ENCODE measurements around the gene TSHZ3. TPM values are rescaled to one million over a fixed set of nuclear protein-coding genes. Genes with fewer than 3 reads are reported as not detected.

TSHZ3 gene
- polyA plus RNA-seq, 1 donor from 2014 or later, result 2.4 TPM

DNA sequence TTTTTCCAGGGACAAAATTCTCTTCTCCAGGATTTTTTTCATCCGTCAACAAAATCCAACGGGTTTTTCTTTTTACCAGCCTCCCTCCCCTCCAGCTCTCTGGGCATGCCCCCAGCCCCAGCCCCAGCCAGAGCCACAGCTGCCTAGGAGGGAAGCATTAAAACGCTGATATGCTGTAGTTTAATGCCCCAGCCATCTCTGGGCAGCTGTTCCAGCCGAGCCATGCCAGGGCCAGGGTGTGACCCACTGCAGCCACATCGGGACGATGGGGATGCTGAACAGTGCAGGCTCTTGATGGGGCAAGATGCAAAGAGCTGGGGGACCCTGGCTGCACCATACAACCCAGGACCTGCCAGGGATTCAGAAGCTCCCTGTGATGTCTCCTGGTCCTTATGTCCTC lies 32.1 kb downstream of the TSHZ3 start:
- Histone ChIP-seq H3K36me3 (ENCODE audit: insufficient read depth, low read length) (no peaks in the 10 kb centered on the region), H3K9me3 (ENCODE audit: low read length) (no peaks in the 10 kb centered on the region), H3K4me3 (ENCODE audit: low read length) (peak overlapping the region; percentile 47), H4K20me1 (ENCODE audit: insufficient read depth) (no peaks in the 10 kb centered on the region), H3F3A (ENCODE audit: insufficient read depth, low read length, poor library complexity, severe bottlenecking) (no peaks in the 10 kb centered on the region), H3K4me2 (ENCODE audit: low read length) (no peak overlapping the region), H3K27me3 (ENCODE audit: insufficient read depth, low read depth, low read length) (no peaks in the 10 kb centered on the region), H3K79me2 (replicated peaks; ENCODE audit: insufficient read depth, low read length) (no peaks in the 10 kb centered on the region), H3K27ac (ENCODE audit: low read length) (peak overlapping the region; percentile 71), H3K9ac (ENCODE audit: low read length) (peak overlapping the region; percentile 43), H2AFZ (ENCODE audit: low read depth, low read length) (no peak overlapping the region), H3K9me2 (ENCODE audit: insufficient read depth, low read length) (no peaks in the 10 kb centered on the region)
- TF ChIP-seq, protein P1, sequence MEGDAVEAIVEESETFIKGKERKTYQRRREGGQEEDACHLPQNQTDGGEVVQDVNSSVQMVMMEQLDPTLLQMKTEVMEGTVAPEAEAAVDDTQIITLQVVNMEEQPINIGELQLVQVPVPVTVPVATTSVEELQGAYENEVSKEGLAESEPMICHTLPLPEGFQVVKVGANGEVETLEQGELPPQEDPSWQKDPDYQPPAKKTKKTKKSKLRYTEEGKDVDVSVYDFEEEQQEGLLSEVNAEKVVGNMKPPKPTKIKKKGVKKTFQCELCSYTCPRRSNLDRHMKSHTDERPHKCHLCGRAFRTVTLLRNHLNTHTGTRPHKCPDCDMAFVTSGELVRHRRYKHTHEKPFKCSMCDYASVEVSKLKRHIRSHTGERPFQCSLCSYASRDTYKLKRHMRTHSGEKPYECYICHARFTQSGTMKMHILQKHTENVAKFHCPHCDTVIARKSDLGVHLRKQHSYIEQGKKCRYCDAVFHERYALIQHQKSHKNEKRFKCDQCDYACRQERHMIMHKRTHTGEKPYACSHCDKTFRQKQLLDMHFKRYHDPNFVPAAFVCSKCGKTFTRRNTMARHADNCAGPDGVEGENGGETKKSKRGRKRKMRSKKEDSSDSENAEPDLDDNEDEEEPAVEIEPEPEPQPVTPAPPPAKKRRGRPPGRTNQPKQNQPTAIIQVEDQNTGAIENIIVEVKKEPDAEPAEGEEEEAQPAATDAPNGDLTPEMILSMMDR (IDR thresholded peaks at IDR 0.05; ENCODE audit: poor library complexity, severe bottlenecking), result no peak
- TF ChIP-seq TAF1 (IDR thresholded peaks at IDR 0.05; ENCODE audit: low read depth) (no peak), SMC3 (conservative IDR thresholded peaks at IDR 0.05; ENCODE audit: poor library complexity) (no peak), EZH2 (IDR thresholded peaks at IDR 0.05; ENCODE audit: borderline replicate concordance, insufficient read depth, low read length, poor library complexity, severe bottlenecking) (no peak), POLR2AphosphoS5 (IDR thresholded peaks at IDR 0.05) (no peak), MXI1 (conservative IDR thresholded peaks at IDR 0.05; ENCODE audit: poor library complexity, severe bottlenecking) (no peak), EP300 (conservative IDR thresholded peaks at IDR 0.05; ENCODE audit: poor library complexity, severe bottlenecking) (no peak), RAD21 (conservative IDR thresholded peaks at IDR 0.05) (no peak)
- TF ChIP-seq, protein P2, sequence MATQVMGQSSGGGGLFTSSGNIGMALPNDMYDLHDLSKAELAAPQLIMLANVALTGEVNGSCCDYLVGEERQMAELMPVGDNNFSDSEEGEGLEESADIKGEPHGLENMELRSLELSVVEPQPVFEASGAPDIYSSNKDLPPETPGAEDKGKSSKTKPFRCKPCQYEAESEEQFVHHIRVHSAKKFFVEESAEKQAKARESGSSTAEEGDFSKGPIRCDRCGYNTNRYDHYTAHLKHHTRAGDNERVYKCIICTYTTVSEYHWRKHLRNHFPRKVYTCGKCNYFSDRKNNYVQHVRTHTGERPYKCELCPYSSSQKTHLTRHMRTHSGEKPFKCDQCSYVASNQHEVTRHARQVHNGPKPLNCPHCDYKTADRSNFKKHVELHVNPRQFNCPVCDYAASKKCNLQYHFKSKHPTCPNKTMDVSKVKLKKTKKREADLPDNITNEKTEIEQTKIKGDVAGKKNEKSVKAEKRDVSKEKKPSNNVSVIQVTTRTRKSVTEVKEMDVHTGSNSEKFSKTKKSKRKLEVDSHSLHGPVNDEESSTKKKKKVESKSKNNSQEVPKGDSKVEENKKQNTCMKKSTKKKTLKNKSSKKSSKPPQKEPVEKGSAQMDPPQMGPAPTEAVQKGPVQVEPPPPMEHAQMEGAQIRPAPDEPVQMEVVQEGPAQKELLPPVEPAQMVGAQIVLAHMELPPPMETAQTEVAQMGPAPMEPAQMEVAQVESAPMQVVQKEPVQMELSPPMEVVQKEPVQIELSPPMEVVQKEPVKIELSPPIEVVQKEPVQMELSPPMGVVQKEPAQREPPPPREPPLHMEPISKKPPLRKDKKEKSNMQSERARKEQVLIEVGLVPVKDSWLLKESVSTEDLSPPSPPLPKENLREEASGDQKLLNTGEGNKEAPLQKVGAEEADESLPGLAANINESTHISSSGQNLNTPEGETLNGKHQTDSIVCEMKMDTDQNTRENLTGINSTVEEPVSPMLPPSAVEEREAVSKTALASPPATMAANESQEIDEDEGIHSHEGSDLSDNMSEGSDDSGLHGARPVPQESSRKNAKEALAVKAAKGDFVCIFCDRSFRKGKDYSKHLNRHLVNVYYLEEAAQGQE (IDR thresholded peaks at IDR 0.05; ENCODE audit: borderline replicate concordance), result no peak

DNA sequence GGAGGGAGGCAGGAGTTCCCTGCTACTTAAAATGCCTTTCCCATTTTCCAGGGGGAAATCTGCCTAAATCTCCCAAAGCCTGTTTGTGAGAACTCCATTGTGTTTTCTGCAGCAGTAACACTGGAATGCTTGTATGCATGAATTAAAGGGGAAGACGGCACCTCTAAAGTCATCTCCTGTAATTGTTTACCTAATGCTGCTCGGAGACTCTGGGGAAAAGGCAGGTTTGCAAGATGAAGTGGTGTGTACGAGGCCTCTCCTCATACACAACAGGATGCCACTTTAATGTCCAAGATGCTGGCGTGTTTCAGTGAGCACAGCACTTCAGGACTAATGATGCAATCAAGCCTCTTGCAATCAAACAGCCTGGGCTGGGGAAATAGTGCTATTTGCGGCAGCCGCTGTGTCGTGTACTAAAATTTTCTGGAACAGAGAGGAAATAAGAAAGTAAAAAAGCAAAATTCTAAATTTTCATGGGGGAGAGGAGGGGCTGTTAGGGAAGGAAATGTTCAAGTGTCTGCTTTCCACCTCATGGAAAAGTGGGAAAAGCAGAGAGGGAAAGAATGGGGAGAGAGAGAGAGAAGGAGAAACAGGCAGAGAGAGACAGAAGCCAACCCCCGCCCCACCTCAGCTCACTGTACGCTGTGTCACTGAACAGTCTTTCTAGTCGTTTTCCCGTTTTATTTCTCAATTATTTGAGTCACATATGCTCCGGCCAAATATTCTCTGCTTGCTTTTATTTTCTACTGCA lies 32.9 kb downstream of the TSHZ3 start:
- Histone ChIP-seq H3K27ac (ENCODE audit: low read length) (peak overlapping the region; percentile 71), H3K79me2 (replicated peaks; ENCODE audit: insufficient read depth, low read length) (no peaks in the 10 kb centered on the region), H4K20me1 (ENCODE audit: insufficient read depth) (no peaks in the 10 kb centered on the region), H3K9me3 (ENCODE audit: low read length) (no peaks in the 10 kb centered on the region), H3K4me2 (ENCODE audit: low read length) (peak overlapping the region; percentile 49), H3K27me3 (ENCODE audit: insufficient read depth, low read depth, low read length) (no peaks in the 10 kb centered on the region), H3F3A (ENCODE audit: insufficient read depth, low read length, poor library complexity, severe bottlenecking) (no peaks in the 10 kb centered on the region), H2AFZ (ENCODE audit: low read depth, low read length) (no peak overlapping the region), H3K36me3 (ENCODE audit: insufficient read depth, low read length) (no peaks in the 10 kb centered on the region), H3K9ac (ENCODE audit: low read length) (peak overlapping the region; percentile 43), H3K9me2 (ENCODE audit: insufficient read depth, low read length) (no peaks in the 10 kb centered on the region), H3K4me3 (ENCODE audit: low read length) (peak overlapping the region; percentile 47)
- TF ChIP-seq RAD21 (conservative IDR thresholded peaks at IDR 0.05), result no peak
- no peak for TF ChIP-seq MXI1 (conservative IDR thresholded peaks at IDR 0.05; ENCODE audit: poor library complexity, severe bottlenecking)
- TF ChIP-seq EP300 (conservative IDR thresholded peaks at IDR 0.05; ENCODE audit: poor library complexity, severe bottlenecking), result peak; percentile 45
- peak; percentile 25 for TF ChIP-seq SMC3 (conservative IDR thresholded peaks at IDR 0.05; ENCODE audit: poor library complexity)
- peak; percentile 92 for TF ChIP-seq POLR2AphosphoS5 (IDR thresholded peaks at IDR 0.05)
- TF ChIP-seq, protein P1 (IDR thresholded peaks at IDR 0.05; ENCODE audit: poor library complexity, severe bottlenecking), result no peak
- TF ChIP-seq TAF1 (IDR thresholded peaks at IDR 0.05; ENCODE audit: low read depth), result no peak
- TF ChIP-seq, protein P2 (IDR thresholded peaks at IDR 0.05; ENCODE audit: borderline replicate concordance), result peak; percentile 71
- no peak for TF ChIP-seq EZH2 (IDR thresholded peaks at IDR 0.05; ENCODE audit: borderline replicate concordance, insufficient read depth, low read length, poor library complexity, severe bottlenecking)
